ENCODE measurements around the gene M1AP.

DNA sequence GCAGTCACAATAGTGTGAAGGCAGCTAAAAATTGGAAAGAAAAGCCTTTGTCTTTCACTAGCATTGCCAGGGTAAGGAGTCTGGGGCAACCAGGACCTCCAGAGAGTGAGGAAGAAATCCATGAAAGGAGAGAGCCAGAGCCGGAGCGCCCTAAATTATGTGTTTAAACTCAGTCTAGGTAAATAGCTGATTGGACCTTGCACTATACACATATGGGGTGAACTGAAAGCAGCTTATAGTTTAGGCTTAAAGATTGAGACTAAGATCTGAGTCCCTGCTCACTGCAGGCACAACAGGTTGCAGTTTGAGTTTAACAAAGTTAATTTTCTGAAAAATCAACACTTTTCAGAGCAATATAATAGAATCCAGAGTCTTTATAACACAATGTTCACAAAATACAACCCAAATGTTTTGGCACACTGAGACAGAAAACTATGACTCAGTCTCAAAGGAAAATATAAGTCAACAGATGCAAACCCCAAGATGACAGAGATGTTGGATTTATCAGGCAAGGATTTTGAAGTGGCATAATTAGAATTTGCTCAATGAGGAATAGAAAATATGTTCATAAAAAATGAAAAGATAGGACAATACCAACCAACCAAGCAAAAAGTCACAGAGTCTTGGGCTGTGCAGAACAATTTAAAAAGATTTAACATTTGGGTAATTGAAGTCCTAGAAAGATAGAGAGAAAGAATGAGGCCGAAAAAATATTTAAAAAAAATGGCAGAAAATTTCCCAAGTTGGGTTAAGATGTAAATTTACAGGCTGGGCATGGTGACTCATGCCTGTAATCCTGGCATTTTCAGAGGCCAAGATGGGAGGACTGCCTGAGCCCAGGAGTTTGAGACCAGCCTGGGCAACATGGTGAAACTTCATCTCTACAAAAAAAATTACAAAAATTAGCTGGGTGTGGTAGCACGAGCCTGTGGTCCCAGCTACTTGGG is 54.0 kb downstream of the M1AP start:
- TF ChIP-seq, protein P1, sequence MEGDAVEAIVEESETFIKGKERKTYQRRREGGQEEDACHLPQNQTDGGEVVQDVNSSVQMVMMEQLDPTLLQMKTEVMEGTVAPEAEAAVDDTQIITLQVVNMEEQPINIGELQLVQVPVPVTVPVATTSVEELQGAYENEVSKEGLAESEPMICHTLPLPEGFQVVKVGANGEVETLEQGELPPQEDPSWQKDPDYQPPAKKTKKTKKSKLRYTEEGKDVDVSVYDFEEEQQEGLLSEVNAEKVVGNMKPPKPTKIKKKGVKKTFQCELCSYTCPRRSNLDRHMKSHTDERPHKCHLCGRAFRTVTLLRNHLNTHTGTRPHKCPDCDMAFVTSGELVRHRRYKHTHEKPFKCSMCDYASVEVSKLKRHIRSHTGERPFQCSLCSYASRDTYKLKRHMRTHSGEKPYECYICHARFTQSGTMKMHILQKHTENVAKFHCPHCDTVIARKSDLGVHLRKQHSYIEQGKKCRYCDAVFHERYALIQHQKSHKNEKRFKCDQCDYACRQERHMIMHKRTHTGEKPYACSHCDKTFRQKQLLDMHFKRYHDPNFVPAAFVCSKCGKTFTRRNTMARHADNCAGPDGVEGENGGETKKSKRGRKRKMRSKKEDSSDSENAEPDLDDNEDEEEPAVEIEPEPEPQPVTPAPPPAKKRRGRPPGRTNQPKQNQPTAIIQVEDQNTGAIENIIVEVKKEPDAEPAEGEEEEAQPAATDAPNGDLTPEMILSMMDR (IDR thresholded peaks at IDR 0.05; ENCODE audit: borderline replicate concordance, extremely low read depth, low read length, poor library complexity, severe bottlenecking), result no peak
- no peak for TF ChIP-seq EZH2 (IDR thresholded peaks at IDR 0.05; ENCODE audit: borderline replicate concordance, low read depth, low read length, severe bottlenecking)

Data from DND-41 (cell line).